Stromal cell of bone marrow (primary cell): ENCODE results near the gene PEAK3.
A peak's percentile ranks its signal among the peaks of the same experiment; 100 is the strongest.

Experiments
- DNase-seq: peaks from one replicate; pipeline ENCODE4 v3.0.0-alpha.2; 2012; ENCODE audit warnings: low read depth

PEAK3 gene

GRCh38 chr19:2315121-2315817 is 33.3 kb upstream of the PEAK3 start:
- no peak for DNase-seq

DNA sequence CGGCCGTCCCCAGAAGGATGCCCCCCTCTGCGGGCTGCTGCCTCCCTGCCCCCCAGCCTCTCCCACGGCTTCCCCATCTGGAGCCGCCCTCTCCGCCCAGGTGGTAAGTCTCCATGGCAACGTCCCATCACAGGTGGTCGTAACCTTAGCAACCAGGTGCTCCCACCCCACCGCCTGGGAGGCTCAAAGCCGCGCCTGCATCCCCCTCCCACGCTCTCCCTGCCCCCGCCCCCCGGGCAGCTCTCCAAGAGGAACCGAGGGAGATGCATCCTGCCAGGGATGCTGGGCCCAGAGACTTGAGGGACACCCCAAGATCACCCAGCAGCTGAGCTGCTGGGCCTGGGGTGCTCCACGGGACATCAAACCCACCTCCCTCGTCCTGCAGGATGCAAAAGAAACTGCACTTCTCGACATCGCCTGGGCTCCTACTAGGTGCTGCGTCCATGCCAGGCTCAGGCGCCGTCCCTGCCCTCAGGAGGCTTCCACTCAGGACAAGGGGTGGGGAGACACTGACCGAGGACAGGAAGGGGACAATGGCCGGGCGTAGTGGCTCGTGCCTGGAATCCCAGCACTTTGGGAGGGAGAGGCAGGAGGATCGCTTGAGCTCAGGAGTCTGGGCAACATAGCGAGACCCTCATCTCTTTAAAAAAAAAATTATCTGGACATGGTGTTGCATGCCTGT is 31.0 kb upstream of the PEAK3 start:
- DNase-seq: no peak

DNA sequence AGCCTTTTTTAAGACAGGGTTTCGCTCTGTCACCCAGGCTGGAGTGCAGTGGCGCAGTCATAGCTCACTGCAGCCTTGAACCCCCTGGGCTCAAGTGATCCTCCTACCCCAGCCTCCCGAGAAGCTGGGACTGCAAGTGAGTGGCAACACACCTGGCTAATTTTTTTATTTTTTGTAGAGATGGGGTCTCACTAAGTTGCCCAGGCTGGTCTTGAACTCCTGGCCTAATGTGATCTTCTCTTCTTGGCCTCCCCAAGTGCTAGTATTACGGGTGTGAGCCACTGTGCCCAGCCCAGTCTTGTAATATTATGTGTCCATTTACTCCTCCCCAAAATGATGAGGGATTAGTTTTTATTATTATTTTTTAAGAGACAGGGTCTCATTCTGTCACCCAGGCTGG is 29.1 kb upstream of the PEAK3 start:
- no peak for DNase-seq

DNA sequence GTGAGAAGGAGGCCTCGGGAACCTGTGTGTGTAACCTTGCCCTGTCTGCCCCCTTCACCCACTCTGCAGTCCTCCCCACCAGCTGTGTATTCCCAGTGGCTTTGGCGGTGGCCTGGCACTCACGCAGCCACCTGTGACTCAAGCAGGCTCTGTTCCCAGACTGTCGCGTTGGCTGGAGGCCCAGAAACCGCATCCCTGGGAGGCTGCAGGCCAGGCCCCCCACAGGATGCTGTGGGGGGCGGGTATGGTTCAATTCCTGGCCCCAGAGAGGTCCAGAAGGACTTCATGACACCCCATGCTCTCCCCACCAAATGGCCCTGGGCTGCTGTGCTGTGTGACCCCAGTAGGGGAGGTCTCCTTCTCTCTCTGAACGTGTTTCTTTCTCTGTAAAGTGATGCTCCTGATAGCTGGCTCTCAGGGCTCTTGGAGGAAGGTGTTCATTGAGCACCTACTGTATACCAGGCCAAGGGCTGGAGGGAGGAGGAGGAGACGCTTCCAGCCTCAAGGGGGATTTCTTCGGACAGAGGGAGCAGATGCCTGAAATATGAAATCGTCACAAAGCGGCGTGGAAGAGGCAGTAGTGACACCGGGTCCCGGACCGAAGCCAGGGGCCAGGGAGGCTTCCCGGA is 27.9 kb upstream of the PEAK3 start:
- DNase-seq: no peak

DNA sequence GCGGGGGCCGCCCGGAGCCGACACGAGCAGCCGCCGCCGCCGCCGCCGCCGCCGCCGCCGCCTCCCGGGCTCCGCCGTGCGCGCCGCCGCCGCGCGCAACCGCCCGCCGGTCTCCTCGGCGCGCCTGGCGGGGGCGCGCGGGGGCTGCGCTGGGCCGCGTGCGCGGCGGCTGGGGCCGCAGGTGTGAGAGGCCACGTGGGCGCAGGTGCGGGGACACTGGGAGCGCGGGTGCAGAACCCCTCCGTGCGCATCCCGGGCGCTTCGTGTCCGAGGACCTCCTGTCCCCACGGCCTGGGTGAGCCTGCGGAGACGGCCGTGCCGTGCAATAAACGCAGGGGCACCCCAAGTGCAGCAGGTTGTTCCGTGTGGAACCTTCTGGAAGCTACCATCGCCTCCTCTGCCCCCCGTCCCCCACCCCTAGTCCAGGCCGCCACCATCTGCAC is 26.2 kb upstream of the PEAK3 start, which contains the start of gene LINGO3:
Gene LINGO3 (minus strand): TSS at position 41 of the 443 bp plus-strand sequence. CDS start 16,378 bp downstream, outside the sequence.
- no peak for DNase-seq

GRCh38 chr19:2307518-2308012 is 25.6 kb upstream of the PEAK3 start:
- no peak for DNase-seq

DNA sequence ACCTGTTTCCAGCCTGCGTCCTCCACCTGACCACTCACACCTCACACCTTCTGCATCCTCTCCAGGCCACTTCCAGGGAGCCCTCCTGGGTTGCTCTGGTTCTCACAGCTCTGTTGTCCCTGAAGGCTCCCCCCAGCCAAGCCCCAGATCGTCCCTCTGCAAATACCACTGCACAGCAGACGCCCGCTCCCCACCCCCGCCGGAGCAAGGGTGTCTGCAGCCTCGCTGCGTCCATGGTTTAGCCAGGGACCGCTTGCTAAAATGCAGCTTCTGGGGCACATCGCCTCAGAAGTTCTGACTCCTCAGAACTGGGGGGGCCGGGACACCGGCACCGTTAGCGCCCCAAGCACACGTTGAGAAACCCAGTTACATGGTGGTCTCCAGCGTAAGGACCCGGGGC is 25.0 kb upstream of the PEAK3 start:
- no peak for DNase-seq

DNA sequence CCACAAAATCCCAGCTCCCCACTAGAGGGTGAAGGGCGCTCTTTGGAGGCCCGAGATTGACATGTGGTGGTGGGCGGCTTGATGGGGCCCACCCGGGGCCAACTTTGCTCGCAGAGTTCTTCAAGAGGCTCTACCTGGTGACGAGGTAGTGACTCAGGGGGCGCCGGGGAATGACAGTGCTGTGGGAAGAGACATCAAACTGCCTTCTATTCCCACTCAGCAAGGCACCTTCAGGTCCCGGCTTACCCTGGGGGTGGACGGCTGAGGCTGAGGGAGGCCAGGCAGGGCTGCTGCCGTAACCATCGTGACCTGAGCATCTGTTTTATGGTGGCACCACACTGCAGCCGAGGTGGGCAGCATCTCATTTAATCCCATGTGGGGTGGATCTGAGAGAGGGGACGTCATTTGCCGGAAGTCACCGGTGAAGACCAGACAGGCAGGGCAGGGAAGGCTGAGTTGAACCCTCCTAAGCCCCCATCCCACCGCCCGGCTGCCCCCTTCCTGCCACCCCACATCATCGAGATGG is 24.4 kb upstream of the PEAK3 start:
- DNase-seq: no peak

DNA sequence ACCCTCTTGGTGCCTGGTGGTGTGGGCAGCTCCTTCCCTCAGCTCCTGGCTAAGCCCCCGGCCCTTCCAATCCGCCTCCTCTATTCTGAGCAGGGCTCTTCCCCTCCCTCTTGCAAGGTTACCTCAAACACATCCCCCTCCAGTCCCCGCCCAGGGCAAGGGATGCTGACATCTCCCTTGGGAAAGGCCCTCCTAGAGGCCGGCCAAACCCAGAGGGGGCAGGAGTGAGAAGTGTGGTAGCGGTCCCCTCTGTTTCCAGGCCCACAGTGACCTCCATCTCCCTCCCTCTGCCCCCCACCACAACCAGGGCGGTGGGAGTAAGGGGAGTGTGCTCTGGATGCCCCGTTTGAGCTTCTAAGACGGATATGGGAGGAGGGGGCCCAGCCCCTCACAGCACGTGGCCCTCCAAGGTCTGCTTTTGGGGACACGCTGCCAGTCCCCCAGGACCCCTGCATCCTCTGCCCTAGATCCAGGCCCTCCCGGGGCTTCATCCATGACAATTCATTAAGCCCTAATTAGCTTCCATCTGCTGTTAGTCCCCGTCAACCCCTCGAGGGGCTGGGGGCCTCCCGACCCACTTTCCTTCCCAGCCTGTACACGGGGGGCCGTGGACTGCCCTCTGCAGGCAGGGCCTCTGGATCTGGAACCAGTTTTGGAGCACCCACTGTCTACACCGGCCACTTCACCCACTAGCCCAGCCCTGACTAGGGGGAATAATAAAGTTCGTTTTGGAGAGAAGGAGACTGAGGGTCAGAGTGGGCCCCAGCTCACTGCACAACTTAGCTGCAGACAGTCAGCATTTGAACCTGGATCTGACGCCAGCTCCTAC is 23.7 kb upstream of the PEAK3 start:
- no peak for DNase-seq

DNA sequence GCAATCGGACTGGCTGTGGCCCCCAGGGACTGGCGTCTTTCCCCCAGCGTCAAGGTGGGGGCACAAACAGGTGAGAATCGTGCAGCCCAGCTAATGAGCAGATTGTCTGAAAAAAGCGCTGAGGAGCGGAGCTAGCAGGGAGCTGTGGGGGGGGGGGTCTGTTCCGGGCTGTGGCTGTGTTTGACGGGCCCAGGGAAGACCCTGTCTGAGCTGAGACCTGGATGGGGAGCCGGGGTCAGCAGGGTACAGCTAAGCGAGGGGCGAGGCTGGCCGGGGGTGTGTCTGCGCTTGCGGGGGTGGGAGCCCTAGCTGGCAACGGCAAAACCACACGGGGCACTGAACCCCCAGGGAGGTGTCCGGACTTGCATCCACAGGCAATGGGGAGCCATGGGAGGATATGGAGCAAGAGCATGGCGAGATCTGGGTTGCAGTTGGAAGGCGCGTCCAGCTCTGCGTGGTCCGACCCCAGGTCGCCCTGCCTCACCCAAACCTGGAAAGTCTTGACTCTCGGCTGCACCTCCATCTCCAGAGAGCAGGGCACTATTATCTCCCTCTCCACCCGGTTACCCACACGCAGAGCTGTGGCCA is 21.3 kb upstream of the PEAK3 start:
- no peak for DNase-seq

DNA sequence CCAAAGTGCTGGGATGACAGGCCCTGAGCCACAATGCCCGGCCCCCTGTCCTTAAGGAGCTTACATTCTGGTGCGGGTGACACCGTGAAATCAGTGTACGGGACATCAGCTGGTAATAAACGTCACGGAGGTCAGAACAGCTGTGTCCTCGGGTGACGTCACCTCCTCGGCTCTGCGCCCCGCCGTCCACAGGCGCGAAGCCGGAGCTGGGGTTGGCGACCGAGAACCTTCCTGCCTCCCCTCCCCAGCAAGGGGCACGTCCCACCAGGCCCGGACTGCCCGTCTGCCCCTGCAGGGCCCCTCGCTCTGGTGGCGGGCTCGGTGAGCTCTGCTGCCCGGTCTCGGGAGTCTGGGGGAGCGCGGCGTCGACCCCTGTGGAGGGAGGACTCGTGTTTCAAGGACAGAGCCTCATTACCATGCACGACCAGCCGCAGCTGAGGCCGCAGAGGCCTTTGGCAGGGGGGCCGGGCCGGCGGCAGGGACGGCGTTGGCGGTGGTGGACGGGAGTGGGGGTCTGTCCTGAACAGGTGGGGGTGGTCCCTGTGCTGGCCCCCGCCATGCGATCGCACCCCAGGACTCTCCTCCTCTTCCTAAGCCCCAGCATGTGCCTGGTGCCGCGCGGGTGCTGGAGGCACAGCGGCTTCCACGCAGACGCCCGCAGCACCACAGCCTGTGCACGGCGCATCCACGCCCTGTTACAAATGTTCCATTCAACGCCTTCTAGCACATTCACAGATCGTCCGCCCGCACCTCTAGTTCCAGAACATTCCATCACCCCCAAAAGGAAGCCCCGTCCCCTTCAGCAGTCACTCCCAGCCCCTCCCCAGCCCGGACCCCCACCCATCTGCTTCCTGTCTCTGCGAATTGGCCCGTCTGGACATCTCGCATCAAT is 20.6 kb upstream of the PEAK3 start:
- no peak for DNase-seq

GRCh38 chr19:2300533-2300932 is 18.6 kb upstream of the PEAK3 start:
- DNase-seq: no peak

DNA sequence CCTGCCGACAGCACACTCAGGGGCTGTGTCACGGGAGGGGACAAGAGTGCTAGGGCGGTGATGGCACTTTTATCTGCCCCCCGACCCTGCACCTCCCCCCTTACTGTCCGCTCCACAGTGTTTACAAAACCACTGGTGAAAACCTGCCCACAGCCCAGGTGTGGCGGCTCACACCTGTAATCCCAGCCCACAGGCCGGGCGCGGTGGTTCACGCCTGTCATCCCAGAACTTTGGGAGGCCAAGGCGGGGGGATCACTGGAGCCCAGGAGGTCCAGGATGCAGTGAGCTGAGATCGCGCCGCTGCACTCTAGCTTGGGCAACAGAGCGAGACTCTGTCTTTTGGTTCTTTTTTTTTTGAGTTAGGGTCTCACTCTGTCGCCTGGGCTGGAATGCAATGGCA is 14.2 kb upstream of the PEAK3 start:
- DNase-seq: no peak

- DNase-seq: peak; percentile 62
Observed at GRCh38 chr19:2294687-2295335, 12.8 kb upstream of the PEAK3 start.

DNA sequence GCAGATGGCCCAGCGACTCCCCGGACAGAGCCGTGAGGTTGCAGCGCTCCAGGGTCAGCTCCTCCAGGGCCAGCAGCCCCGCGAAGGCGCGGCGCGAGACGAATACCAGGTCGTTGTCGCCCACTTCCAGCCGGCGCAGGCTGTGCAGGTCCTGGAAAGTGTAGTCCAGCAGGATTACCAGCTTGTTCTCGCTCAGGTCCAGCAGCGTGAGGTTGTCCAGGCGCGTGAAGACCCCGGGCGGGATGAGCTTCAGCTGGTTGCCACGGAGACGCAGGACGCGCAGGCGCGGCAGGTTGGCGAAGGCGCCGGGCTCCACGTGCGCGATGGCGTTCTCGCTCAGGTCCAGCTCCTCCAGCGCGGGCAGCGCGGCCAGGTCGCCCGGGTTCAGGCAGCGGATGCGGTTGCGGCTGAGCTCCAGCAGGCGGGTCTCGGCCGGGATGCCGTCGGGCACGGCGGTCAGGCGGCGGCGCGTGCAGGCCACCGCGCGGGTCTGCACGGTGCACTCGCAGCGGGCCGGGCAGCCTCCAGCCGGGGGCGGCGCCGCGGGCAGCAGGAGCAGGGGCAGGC is 9.3 kb upstream of the PEAK3 start:
- no peak for DNase-seq

DNA sequence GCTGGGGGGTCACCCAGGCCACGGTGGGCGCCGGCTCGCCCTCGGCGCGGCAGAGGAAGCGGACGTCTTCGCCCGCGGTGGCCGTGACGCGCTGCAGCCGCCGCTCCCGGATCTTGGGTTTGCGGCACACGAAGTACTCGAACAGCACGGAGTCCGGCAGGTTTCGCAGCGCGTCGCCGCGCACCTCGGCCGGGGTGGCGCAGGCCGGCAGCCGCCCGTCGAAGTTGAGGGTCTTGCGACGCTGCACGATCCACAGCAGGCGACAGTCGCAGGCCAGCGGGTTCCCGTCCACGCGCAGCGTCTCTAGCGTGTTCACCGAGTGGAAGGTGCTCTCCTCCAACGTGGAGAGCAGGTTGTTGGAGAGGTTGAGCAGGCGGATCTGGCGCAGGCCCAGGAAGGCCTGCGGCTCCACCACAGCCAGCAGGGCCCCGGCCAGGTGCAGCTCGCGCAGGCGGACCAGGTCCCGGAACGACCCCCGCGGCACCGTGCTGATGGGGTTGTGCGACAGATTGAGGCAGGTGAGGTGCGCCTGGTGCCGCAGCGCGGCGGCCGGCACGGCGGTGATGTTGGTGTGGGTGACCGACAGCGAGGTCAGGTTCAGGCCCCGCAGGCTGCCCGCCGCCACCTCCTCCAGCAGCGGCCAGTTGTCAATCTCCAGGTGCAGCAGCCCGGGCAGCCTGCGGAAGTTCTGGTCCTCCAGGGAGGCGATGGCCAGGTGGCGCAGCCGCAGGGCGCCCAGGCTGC is 8.6 kb upstream of the PEAK3 start:
- no peak for DNase-seq

GRCh38 chr19:2289714-2290435 is 7.9 kb upstream of the PEAK3 start:
- DNase-seq: no peak
